OCI-LY3 (cell line): Measurements from ENCODE around the gene SHANK3.

Source experiments
- H2AFZ ChIP-seq: fragments of 200-600, 300-600 bp; shearing (Covaris generic); 2 replicates; pipeline ENCODE4 v1.6.0; 2014; ENCODE audit warnings: antibody characterized with exemption, low read depth, low read length
- H3K27ac ChIP-seq: fragments of 200-600, 300-600 bp; sonication (generic); 2 replicates; pipeline ENCODE4 v1.5.1; 2014; ENCODE audit warnings: mild to moderate bottlenecking, low read length, moderate library complexity, mixed read lengths
- H3K27me3 ChIP-seq: fragments of 200-600, 300-600 bp; sonication (generic); 2 replicates; pipeline ENCODE4 v1.6.1; 2014; ENCODE audit warnings: low read depth, low read length, mixed read lengths
- H3K36me3 ChIP-seq: fragments of 200-600, 300-600 bp; sonication (generic); replicated peaks from 2 replicates; pipeline ENCODE3; 2014; ENCODE audit warnings: low read depth, low read length, mixed read lengths
- H3K4me1 ChIP-seq: fragments of 300-600, 200-600 bp; sonication (generic); 2 replicates; pipeline ENCODE4 v1.6.1; 2014; ENCODE audit warnings: low read length, mixed read lengths
- H3K4me2 ChIP-seq: fragments of 200-600, 300-600 bp; sonication (generic); 2 replicates; pipeline ENCODE4 v1.6.1; 2014; ENCODE audit warnings: low read length, mixed read lengths
- H3K4me3 ChIP-seq: fragments of 300-600, 200-600 bp; sonication (generic); 2 replicates; pipeline ENCODE4 v1.5.1; 2014; ENCODE audit warnings: antibody characterized with exemption, mild to moderate bottlenecking, low read length, moderate library complexity
- H3K79me2 ChIP-seq: fragments of 300-600, 200-600 bp; shearing (Covaris generic); 2 replicates; pipeline ENCODE4 v1.6.1; 2014; ENCODE audit warnings: mild to moderate bottlenecking, low read length, mixed read lengths
- H3K9ac ChIP-seq: fragments of 300-600, 200-600 bp; shearing (Covaris generic); 2 replicates; pipeline ENCODE4 v1.6.0; 2014; ENCODE audit warnings: mild to moderate bottlenecking, low read length, moderate library complexity
- H3K9me3 ChIP-seq: fragments of 200-600, 300-600 bp; shearing (Covaris generic); 2 replicates; pipeline ENCODE4 v1.6.1; 2014; ENCODE audit warnings: low read length, mixed read lengths; ENCODE audit not compliant: insufficient read depth
- H4K20me1 ChIP-seq: fragments of 200-600, 300-600 bp; sonication (generic); 2 replicates; pipeline ENCODE4 v1.6.1; 2016; ENCODE audit warnings: low read length, mixed read lengths; ENCODE audit not compliant: insufficient read depth
- EZH2phosphoT487 ChIP-seq: fragments of 200-600 bp; shearing (Covaris generic); IDR thresholded peaks from 2 replicates; pipeline ENCODE4 v1.6.1; 2018; ENCODE audit warnings: antibody characterized with exemption, mixed run types, low read depth
- TF ChIP-seq, protein P1 (sequence below): fragments of 200-600, 300-600 bp; sonication (generic); IDR thresholded peaks from 2 replicates; pipeline ENCODE4 v1.5.1; 2014; ENCODE audit warnings: antibody characterized with exemption, low read length, low read depth

Gene SHANK3

GRCh38 chr22:50720301-50721256, 48.0 kb downstream of the SHANK3 start:
- H4K20me1 ChIP-seq: no peaks in the 10 kb centered on the region
- no peaks in the 10 kb centered on the region for H3K79me2 ChIP-seq
- no peaks in the 10 kb centered on the region for H3K36me3 ChIP-seq
- H3K9ac ChIP-seq: no peak overlapping the region
- H3K27me3 ChIP-seq: no peaks in the 10 kb centered on the region
- TF ChIP-seq, protein P1, sequence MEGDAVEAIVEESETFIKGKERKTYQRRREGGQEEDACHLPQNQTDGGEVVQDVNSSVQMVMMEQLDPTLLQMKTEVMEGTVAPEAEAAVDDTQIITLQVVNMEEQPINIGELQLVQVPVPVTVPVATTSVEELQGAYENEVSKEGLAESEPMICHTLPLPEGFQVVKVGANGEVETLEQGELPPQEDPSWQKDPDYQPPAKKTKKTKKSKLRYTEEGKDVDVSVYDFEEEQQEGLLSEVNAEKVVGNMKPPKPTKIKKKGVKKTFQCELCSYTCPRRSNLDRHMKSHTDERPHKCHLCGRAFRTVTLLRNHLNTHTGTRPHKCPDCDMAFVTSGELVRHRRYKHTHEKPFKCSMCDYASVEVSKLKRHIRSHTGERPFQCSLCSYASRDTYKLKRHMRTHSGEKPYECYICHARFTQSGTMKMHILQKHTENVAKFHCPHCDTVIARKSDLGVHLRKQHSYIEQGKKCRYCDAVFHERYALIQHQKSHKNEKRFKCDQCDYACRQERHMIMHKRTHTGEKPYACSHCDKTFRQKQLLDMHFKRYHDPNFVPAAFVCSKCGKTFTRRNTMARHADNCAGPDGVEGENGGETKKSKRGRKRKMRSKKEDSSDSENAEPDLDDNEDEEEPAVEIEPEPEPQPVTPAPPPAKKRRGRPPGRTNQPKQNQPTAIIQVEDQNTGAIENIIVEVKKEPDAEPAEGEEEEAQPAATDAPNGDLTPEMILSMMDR: no peak
- H3K4me2 ChIP-seq: no peak overlapping the region
- no peak overlapping the region for H3K27ac ChIP-seq
- H3K4me1 ChIP-seq: peaks cover 6% of the 10 kb centered on the region
- H3K9me3 ChIP-seq: no peaks in the 10 kb centered on the region
- no peak overlapping the region for H3K4me3 ChIP-seq
- H2AFZ ChIP-seq: no peak overlapping the region

- Histone ChIP-seq H3K9ac (no peak overlapping the region), H3K27ac (no peak overlapping the region), H3K4me2 (no peak overlapping the region), H4K20me1 (no peaks in the 10 kb centered on the region), H2AFZ (no peak overlapping the region), H3K27me3 (no peaks in the 10 kb centered on the region), H3K79me2 (no peaks in the 10 kb centered on the region), H3K4me1 (peaks cover 6% of the 10 kb centered on the region), H3K4me3 (no peak overlapping the region), H3K36me3 (no peaks in the 10 kb centered on the region), H3K9me3 (no peaks in the 10 kb centered on the region)
- TF ChIP-seq EZH2phosphoT487: no peak
- TF ChIP-seq, protein P1: no peak
Observed at GRCh38 chr22:50721257-50721844, 48.7 kb downstream of the SHANK3 start.

- no peaks in the 10 kb centered on the region for H3K27me3 ChIP-seq
- H3K4me2 ChIP-seq: no peak overlapping the region
- peaks cover 6% of the 10 kb centered on the region for H3K4me1 ChIP-seq
- H3K27ac ChIP-seq: no peak overlapping the region
- TF ChIP-seq, protein P1: no peak
- TF ChIP-seq EZH2phosphoT487: no peak
- no peaks in the 10 kb centered on the region for H3K79me2 ChIP-seq
- H2AFZ ChIP-seq: no peak overlapping the region
- H4K20me1 ChIP-seq: no peaks in the 10 kb centered on the region
- no peaks in the 10 kb centered on the region for H3K36me3 ChIP-seq
- no peak overlapping the region for H3K9ac ChIP-seq
- H3K4me3 ChIP-seq: no peak overlapping the region
- H3K9me3 ChIP-seq: no peaks in the 10 kb centered on the region
Observed at GRCh38 chr22:50722048-50722701, 49.6 kb downstream of the SHANK3 start.
